Measurements from ENCODE around the gene NUMB.

NUMB gene

DNA sequence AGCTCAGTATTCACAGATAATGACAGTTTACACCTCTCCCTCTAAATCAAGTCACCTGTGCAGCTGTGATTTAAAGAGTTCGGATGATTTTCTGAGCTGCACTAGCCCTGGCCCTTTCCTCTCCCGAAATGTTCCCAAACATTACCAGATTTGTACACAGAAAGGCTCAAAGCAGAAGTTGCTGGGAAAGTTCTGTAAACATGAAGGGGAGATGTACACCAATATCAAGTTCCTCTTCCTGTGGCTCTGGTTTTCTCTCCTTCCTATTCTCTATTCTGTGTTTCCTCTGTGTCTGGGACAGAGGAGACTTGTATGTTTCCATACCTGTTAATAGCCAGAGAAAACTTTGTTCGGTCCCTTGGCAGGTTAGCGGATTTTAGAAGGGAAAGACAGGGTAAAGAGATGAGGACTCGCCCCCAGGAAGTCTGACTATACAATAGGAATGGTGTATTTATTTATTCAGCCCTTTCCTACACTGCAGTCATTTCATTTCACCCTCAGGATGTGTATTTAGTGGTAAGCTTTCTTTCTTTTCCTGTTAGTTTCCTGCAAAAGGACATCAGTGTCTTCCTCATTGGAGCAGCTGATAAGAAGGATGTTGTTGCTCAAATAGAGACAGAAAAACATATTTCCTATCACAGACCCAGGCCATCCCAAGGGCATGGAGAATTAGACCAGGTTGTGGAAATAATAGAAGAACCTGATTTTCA is 7.6 kb upstream of the NUMB start:
- Histone ChIP-seq H3K27ac (ENCODE audit: low read depth in 2 of 2, low read length in 2 of 2) (peak overlapping the region; percentile 65 to 71), H3K9me3 (ENCODE audit: control insufficient read depth in 2 of 2, low read length in 2 of 2) (no peaks in the 10 kb centered on the region), H3K36me3 (ENCODE audit: control insufficient read depth in 2 of 2, insufficient read depth in 2 of 2, low read length in 2 of 2) (no peaks in the 10 kb centered on the region), H3K4me3 (ENCODE audit: low read length in 2 of 2) (peak overlapping the region; percentile 7 to 60), H3K27me3 (ENCODE audit: control insufficient read depth in 2 of 2, insufficient read depth in 2 of 2, low read length in 2 of 2) (no peaks in the 10 kb centered on the region), H3K4me1 (ENCODE audit: control insufficient read depth in 2 of 2, insufficient read depth in 2 of 2, low read length in 2 of 2) (peaks cover 38 to 44% of the 10 kb centered on the region in 2 donors), H3K9ac (ENCODE audit: low read depth in 1 of 2, low read length in 2 of 2) (no peak overlapping the region)

DNA sequence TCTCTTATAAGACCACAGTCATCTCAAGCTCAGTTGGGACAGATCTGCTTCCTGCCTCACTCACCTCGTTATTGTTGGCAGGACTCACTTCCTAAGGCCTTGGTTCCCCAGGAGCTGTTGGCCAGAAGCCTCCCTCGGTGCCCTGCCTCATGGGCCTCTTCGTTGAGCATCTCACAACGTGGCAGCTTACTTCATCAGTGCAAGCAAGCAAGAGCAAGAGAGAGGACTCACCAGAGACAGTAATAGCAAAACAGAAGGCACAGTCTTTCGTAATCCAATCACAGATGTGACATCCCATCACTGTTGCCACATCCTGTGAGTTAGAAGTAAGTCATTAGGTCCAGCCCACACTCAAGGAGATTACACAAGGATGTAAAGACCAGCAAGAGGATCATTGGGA is 5.1 kb upstream of the NUMB start:
- H3K9me3 ChIP-seq (ENCODE audit: control insufficient read depth in 2 of 2, low read length in 2 of 2), result no peaks in the 10 kb centered on the region
- H3K27me3 ChIP-seq (ENCODE audit: control insufficient read depth in 2 of 2, insufficient read depth in 2 of 2, low read length in 2 of 2), result no peaks in the 10 kb centered on the region
- H3K4me3 ChIP-seq (ENCODE audit: low read length in 2 of 2), result peak overlapping the region; percentile 64 to 71
- peaks cover 56 to 60% of the 10 kb centered on the region in 2 donors for H3K4me1 ChIP-seq (ENCODE audit: control insufficient read depth in 2 of 2, insufficient read depth in 2 of 2, low read length in 2 of 2)
- H3K36me3 ChIP-seq (ENCODE audit: control insufficient read depth in 2 of 2, insufficient read depth in 2 of 2, low read length in 2 of 2), result no peaks in the 10 kb centered on the region
- peak overlapping the region; percentile 21 to 27 for H3K9ac ChIP-seq (ENCODE audit: low read depth in 1 of 2, low read length in 2 of 2)
- peak overlapping the region; percentile 85 to 91 for H3K27ac ChIP-seq (ENCODE audit: low read depth in 2 of 2, low read length in 2 of 2)

DNA sequence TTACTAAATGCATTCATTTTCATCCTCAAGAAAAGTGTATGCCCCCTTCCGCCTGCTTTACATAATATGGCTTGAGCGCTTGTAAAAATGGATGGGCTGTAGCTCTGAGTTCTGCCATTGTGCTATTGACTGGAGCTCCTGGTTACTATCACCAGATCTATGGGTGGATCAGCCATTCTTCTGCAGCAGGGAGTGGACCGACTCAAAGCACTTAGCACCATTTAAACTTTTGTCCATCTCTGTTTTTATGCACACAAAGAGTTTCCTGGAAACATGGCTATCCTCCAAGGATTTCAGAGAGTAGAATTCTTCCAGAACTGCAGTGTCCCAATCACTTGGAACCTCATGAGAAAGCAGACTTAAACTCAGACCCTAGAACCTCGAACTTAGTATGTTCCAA is 4.5 kb upstream of the NUMB start:
- Histone ChIP-seq H3K4me1 (ENCODE audit: control insufficient read depth in 2 of 2, insufficient read depth in 2 of 2, low read length in 2 of 2) (peaks cover 56 to 60% of the 10 kb centered on the region in 2 donors), H3K27ac (ENCODE audit: low read depth in 2 of 2, low read length in 2 of 2) (peak overlapping the region; percentile 85 to 91), H3K9me3 (ENCODE audit: control insufficient read depth in 2 of 2, low read length in 2 of 2) (no peaks in the 10 kb centered on the region), H3K4me3 (ENCODE audit: low read length in 2 of 2) (peak overlapping the region; percentile 64 to 71), H3K9ac (ENCODE audit: low read depth in 1 of 2, low read length in 2 of 2) (peak overlapping the region; percentile 18 to 44), H3K27me3 (ENCODE audit: control insufficient read depth in 2 of 2, insufficient read depth in 2 of 2, low read length in 2 of 2) (no peaks in the 10 kb centered on the region), H3K36me3 (ENCODE audit: control insufficient read depth in 2 of 2, insufficient read depth in 2 of 2, low read length in 2 of 2) (no peaks in the 10 kb centered on the region)

DNA sequence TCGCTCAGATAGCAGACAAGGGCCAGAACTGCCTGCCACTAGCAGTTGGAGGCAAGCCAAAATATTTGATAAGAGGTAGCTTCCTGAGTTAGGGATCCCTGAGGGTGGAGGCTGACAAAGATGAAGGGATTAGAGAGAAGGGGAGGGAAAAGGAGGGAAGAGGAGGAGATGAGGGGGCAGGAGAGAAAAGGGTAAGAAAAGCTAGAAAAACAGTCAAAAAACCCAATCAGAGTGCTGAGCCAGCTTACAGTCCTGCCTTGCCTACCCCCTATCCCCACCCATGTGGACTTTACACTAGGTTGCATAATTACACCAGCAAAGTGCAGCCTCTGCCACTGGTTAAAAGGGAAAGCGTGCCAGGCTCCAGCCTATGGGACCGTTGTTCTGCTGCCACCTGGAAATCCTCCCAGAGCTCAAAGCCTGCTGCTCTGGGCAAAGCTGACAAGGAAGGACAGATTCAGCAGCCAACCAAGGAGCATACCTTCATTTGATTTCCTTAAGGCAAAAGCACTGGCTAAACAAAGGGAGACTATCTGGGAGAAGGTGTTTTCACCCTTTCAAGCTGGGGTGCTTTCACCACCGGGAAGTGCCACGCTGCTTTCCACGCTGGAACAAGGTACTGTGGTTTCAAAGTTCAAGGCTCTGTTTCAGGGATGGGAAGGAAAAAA is 3.8 kb upstream of the NUMB start:
- H3K36me3 ChIP-seq (ENCODE audit: control insufficient read depth in 2 of 2, insufficient read depth in 2 of 2, low read length in 2 of 2), result no peaks in the 10 kb centered on the region
- peak overlapping the region; percentile 18 to 44 for H3K9ac ChIP-seq (ENCODE audit: low read depth in 1 of 2, low read length in 2 of 2)
- peak overlapping the region; percentile 64 to 71 for H3K4me3 ChIP-seq (ENCODE audit: low read length in 2 of 2)
- no peaks in the 10 kb centered on the region for H3K9me3 ChIP-seq (ENCODE audit: control insufficient read depth in 2 of 2, low read length in 2 of 2)
- peaks cover 56 to 61% of the 10 kb centered on the region in 2 donors for H3K4me1 ChIP-seq (ENCODE audit: control insufficient read depth in 2 of 2, insufficient read depth in 2 of 2, low read length in 2 of 2)
- peak overlapping the region; percentile 85 to 91 for H3K27ac ChIP-seq (ENCODE audit: low read depth in 2 of 2, low read length in 2 of 2)
- no peaks in the 10 kb centered on the region for H3K27me3 ChIP-seq (ENCODE audit: control insufficient read depth in 2 of 2, insufficient read depth in 2 of 2, low read length in 2 of 2)

- Histone ChIP-seq H3K4me1 (ENCODE audit: control insufficient read depth in 2 of 2, insufficient read depth in 2 of 2, low read length in 2 of 2) (peaks cover 60 to 66% of the 10 kb centered on the region in 2 donors), H3K4me3 (ENCODE audit: low read length in 2 of 2) (peak overlapping the region; percentile 64 to 71), H3K9ac (ENCODE audit: low read depth in 1 of 2, low read length in 2 of 2) (peak overlapping the region; percentile 10 to 28)
These were observed 3.2 kb upstream of the NUMB start for GRCh38 chr14:73461478-73462047.

GRCh38 chr14:73460691-73461127 is 2.4 kb upstream of the NUMB start:
- Histone ChIP-seq H3K27me3 (ENCODE audit: control insufficient read depth in 2 of 2, insufficient read depth in 2 of 2, low read length in 2 of 2) (no peaks in the 10 kb centered on the region), H3K27ac (ENCODE audit: low read depth in 2 of 2, low read length in 2 of 2) (peak overlapping the region; percentile 45 to 85), H3K4me1 (ENCODE audit: control insufficient read depth in 2 of 2, insufficient read depth in 2 of 2, low read length in 2 of 2) (peaks cover 61 to 68% of the 10 kb centered on the region in 2 donors), H3K9me3 (ENCODE audit: control insufficient read depth in 2 of 2, low read length in 2 of 2) (no peaks in the 10 kb centered on the region), H3K9ac (ENCODE audit: low read depth in 1 of 2, low read length in 2 of 2) (no peak overlapping the region), H3K4me3 (ENCODE audit: low read length in 2 of 2) (no peak overlapping the region), H3K36me3 (ENCODE audit: control insufficient read depth in 2 of 2, insufficient read depth in 2 of 2, low read length in 2 of 2) (no peaks in the 10 kb centered on the region)

More at GRCh38 chr14:73461478-73462047, 3.2 kb upstream of the NUMB start:
- Histone ChIP-seq H3K27me3 (ENCODE audit: control insufficient read depth in 2 of 2, insufficient read depth in 2 of 2, low read length in 2 of 2) (no peaks in the 10 kb centered on the region), H3K27ac (ENCODE audit: low read depth in 2 of 2, low read length in 2 of 2) (peak overlapping the region; percentile 85 to 91), H3K9me3 (ENCODE audit: control insufficient read depth in 2 of 2, low read length in 2 of 2) (no peaks in the 10 kb centered on the region), H3K36me3 (ENCODE audit: control insufficient read depth in 2 of 2, insufficient read depth in 2 of 2, low read length in 2 of 2) (no peaks in the 10 kb centered on the region)

DNA sequence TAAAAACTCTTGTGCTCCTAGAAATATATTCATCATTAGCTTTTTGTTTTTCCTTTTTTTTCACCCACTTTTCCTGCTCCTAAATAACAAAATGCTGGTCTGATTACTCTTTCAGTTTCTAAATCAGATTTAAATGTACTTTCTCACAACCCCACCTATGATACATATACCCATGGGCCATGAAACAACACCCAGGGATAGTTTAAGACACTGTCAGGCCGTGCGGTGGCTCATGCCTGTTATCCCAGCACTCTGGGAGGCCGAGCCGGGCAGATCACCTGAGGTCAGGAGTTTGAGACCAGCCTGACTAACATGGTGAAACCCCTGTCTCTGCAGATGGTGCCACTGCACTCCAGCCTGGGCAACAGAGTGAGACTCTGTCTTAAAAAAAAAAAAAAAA is 1.6 kb upstream of the NUMB start:
- peak overlapping the region in 1 of 2 donors; percentile 45 for H3K27ac ChIP-seq (ENCODE audit: low read depth in 2 of 2, low read length in 2 of 2)
- H3K4me3 ChIP-seq (ENCODE audit: low read length in 2 of 2), result no peak overlapping the region
- H3K9ac ChIP-seq (ENCODE audit: low read depth in 1 of 2, low read length in 2 of 2), result no peak overlapping the region
- H3K9me3 ChIP-seq (ENCODE audit: control insufficient read depth in 2 of 2, low read length in 2 of 2), result no peaks in the 10 kb centered on the region
- H3K27me3 ChIP-seq (ENCODE audit: control insufficient read depth in 2 of 2, insufficient read depth in 2 of 2, low read length in 2 of 2), result no peaks in the 10 kb centered on the region
- H3K4me1 ChIP-seq (ENCODE audit: control insufficient read depth in 2 of 2, insufficient read depth in 2 of 2, low read length in 2 of 2), result peaks cover 62 to 68% of the 10 kb centered on the region in 2 donors
- no peaks in the 10 kb centered on the region for H3K36me3 ChIP-seq (ENCODE audit: control insufficient read depth in 2 of 2, insufficient read depth in 2 of 2, low read length in 2 of 2)

DNA sequence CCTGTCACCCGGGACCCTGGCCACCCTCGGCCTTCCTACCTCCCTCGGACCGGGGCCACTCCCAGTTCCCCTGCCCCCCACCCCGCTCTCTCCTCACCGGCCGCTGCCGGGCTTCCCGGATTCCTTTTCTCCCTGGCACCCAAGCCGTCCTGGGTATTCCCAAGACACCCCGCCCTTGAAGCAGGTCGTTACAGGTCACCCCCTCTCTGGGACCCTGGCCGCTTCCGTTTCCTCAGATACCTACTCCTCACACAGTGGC is 493 bp downstream of the NUMB start:
- Histone ChIP-seq H3K27me3 (ENCODE audit: control insufficient read depth in 2 of 2, insufficient read depth in 2 of 2, low read length in 2 of 2) (no peaks in the 10 kb centered on the region), H3K4me1 (ENCODE audit: control insufficient read depth in 2 of 2, insufficient read depth in 2 of 2, low read length in 2 of 2) (peaks cover 43 to 55% of the 10 kb centered on the region in 2 donors), H3K4me3 (ENCODE audit: low read length in 2 of 2) (peak overlapping the region; percentile 78 to 90), H3K27ac (ENCODE audit: low read depth in 2 of 2, low read length in 2 of 2) (peak overlapping the region; percentile 90), H3K36me3 (ENCODE audit: control insufficient read depth in 2 of 2, insufficient read depth in 2 of 2, low read length in 2 of 2) (no peaks in the 10 kb centered on the region), H3K9me3 (ENCODE audit: control insufficient read depth in 2 of 2, low read length in 2 of 2) (no peaks in the 10 kb centered on the region), H3K9ac (ENCODE audit: low read depth in 1 of 2, low read length in 2 of 2) (peak overlapping the region; percentile 84 to 94)

- H3K4me1 ChIP-seq (ENCODE audit: control insufficient read depth in 2 of 2, insufficient read depth in 2 of 2, low read length in 2 of 2), result peaks cover 42 to 53% of the 10 kb centered on the region in 2 donors
- no peaks in the 10 kb centered on the region for H3K9me3 ChIP-seq (ENCODE audit: control insufficient read depth in 2 of 2, low read length in 2 of 2)
- H3K27me3 ChIP-seq (ENCODE audit: control insufficient read depth in 2 of 2, insufficient read depth in 2 of 2, low read length in 2 of 2), result no peaks in the 10 kb centered on the region
These were observed 1.1 kb downstream of the NUMB start for GRCh38 chr14:73457041-73457923.

More at GRCh38 chr14:73457041-73457923, 1.1 kb downstream of the NUMB start:
- Histone ChIP-seq H3K27ac (ENCODE audit: low read depth in 2 of 2, low read length in 2 of 2) (peak overlapping the region; percentile 90), H3K4me3 (ENCODE audit: low read length in 2 of 2) (peak overlapping the region; percentile 78 to 90), H3K9ac (ENCODE audit: low read depth in 1 of 2, low read length in 2 of 2) (peak overlapping the region; percentile 84 to 94), H3K36me3 (ENCODE audit: control insufficient read depth in 2 of 2, insufficient read depth in 2 of 2, low read length in 2 of 2) (no peaks in the 10 kb centered on the region)

Data from mucosa of rectum (tissue), 2 donors.